Bronchus fibroblast of lung (primary cell): ENCODE data around the gene GSKIP. TPM values are rescaled to one million over a fixed set of nuclear protein-coding genes. Genes with fewer than 3 reads are reported as not detected.

ENCODE experiments used
- total RNA-seq: library from RNA; depleted of rRNA; stranded (reverse); fragments of >200 nt; gene quantifications from 2 replicates; pipeline ENCODE4 v1.2.3, GENCODE V29; 2015

Gene GSKIP, protein sequence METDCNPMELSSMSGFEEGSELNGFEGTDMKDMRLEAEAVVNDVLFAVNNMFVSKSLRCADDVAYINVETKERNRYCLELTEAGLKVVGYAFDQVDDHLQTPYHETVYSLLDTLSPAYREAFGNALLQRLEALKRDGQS
- 15.2 and 15.6 TPM in 2 replicates for total RNA-seq

DNA sequence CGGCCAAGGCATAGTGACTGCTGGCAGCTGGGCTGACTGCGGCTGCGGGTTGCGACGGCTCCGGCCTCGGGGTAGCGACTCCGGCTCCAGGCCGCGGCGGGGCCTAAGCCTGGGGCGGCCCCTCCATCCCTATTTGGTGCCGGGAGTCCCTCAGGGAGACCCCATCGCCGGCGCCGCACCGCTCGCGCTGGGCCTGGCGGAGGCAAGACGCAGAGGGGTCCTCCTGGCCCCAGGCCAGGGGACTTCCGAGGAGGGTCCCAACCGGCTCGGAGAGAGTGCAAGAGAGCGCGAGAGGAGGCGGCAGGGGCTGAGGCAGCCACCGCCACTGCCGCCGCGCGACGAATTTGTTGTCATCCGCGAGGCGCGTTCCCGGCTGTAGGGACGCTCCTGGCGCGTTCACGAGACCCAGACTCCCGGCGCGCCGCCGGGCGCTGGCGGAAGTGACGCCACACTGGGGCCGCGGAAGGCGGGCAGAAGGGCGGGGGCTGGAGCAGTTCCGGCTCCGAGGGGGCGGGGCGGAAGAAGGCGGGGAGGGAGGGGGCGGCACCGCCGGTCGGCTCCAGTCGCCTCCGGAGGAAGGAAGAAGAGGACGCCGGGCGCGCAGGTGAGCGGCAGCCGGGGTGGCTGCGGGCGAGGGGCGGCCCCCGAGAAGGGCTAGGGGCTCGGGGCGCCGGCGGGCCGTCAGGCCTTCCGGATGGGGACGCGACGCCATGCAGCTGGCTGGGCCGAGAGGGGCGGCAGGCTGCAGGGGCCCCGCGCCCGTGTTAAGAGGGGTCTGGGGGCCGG is at the start of gene GSKIP, which contains the start of gene ATG2B:
Gene GSKIP (plus strand): TSS at position 562 of the 786 bp plus-strand sequence. CDS start 18,722 bp downstream, outside the sequence.
Gene ATG2B (minus strand): TSS at position 377 of the 786 bp plus-strand sequence. CDS start 365 bp downstream, at position 12.

Other genes with a start within 250 kb of the GSKIP start
- 9.2 and 9.5 TPM in 2 replicates for gene BDKRB2, start 158.7 kb upstream of the GSKIP start, total RNA-seq
- 3.1 and 3.5 TPM in 2 replicates for gene BDKRB1, start 107.3 kb upstream of the GSKIP start, total RNA-seq
- gene ATG2B, start 185 bp upstream of the GSKIP start, total RNA-seq, result 7.6 and 8.2 TPM in 2 replicates
- gene AK7, start 28.6 kb downstream of the GSKIP start, total RNA-seq, result 2.0 and 2.1 TPM in 2 replicates
- gene PAPOLA, start 138.9 kb downstream of the GSKIP start, total RNA-seq, result 38.4 and 46.1 TPM in 2 replicates